Measurements from ENCODE around the gene LIN28B.

DNA sequence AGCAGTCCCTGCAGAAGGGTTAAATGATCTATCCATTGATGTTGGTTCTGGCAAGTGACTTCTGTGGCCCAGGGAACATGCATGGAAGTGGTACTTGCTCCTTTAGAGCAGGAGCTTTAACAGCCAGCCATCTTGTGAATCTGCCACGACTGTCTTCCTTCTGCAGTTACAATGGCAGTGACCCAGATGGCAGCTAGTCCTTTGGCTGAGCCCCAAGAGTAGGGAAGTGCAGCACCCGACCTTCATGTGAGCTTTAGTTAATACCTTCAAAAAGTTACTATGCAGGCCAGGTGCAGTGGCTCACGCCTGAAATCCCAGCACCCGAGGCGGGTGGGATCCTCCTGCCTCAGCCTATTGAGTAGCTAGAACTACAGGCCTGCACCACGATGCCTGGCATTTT lies 156.5 kb downstream of the LIN28B start:
- TF ChIP-seq, protein P1, sequence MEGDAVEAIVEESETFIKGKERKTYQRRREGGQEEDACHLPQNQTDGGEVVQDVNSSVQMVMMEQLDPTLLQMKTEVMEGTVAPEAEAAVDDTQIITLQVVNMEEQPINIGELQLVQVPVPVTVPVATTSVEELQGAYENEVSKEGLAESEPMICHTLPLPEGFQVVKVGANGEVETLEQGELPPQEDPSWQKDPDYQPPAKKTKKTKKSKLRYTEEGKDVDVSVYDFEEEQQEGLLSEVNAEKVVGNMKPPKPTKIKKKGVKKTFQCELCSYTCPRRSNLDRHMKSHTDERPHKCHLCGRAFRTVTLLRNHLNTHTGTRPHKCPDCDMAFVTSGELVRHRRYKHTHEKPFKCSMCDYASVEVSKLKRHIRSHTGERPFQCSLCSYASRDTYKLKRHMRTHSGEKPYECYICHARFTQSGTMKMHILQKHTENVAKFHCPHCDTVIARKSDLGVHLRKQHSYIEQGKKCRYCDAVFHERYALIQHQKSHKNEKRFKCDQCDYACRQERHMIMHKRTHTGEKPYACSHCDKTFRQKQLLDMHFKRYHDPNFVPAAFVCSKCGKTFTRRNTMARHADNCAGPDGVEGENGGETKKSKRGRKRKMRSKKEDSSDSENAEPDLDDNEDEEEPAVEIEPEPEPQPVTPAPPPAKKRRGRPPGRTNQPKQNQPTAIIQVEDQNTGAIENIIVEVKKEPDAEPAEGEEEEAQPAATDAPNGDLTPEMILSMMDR (IDR thresholded peaks at IDR 0.05; ENCODE audit: poor library complexity, severe bottlenecking) = no peak
- TF ChIP-seq POLR2AphosphoS5 (IDR thresholded peaks at IDR 0.05) = no peak
- no peak for TF ChIP-seq TAF1 (IDR thresholded peaks at IDR 0.05; ENCODE audit: low read depth)

Measured in neural cell (in vitro differentiated cells).